Measurements from ENCODE around the gene GAGE12J.

GRCh38 chrX:49282647-49283011 is 39.2 kb upstream of the GAGE12J start:
- no peak for TF ChIP-seq POLR2A (IDR thresholded peaks at IDR 0.05)
- peak in 1 of 11 experiments; percentile 10 for TF ChIP-seq CTCF (IDR thresholded peaks at IDR 0.05 in 8 of 11, conservative IDR thresholded peaks at IDR 0.05 in 3 of 11)
